Measurements from ENCODE around the gene GFOD1.

The GFOD1 gene

DNA sequence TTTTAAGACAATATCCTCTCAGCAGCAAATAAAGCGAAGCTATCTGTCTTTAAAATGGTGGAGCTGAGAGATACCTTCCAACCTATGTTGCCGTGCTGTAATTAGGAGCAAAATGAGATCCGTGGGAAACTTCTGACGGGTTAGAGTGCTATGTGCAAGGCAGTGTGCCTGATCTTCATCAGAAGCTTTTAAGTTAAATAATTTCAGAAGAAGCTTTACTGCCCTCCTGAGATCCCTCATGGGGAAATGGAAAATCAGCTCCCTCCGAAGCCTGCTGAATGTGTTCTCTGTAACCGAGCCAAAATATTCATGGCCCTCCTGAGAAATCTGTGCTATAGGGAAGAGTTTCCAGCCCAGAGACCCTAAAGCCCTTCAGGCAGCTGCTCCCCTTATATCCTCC is 115.3 kb downstream of the GFOD1 start:
- DNase-seq, result no peak

DNA sequence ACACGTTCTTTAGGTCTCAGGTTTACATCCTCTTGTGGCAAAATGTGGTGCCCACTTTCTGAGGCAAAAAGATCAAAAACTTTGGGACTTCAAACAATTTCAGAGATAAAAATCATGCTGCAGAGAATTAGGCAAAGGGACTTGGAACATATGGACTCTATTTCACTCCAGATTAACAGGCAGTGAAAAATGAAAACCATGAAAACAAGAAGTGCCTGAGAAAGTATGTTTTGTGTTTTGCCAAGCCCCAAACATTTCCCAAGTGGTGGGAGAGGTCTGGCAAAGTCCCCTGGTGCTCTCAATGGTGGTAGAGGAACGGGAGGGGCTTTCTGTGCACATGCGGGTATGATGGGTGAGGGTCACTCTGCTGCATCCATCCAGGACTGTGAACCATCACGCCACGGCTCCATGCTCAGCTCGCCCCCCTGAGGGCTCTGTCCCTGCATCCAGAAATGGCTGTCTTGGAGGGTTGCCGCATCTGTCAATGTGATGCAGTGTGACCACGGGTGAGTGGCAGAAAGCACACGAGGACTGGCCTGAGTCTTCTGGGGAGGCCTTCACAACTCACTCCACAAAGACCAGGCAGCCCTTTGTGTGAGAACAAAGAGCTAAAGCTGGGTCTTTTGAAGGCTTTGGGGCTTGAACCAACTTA is 115.9 kb downstream of the GFOD1 start:
- no peak for DNase-seq

DNA sequence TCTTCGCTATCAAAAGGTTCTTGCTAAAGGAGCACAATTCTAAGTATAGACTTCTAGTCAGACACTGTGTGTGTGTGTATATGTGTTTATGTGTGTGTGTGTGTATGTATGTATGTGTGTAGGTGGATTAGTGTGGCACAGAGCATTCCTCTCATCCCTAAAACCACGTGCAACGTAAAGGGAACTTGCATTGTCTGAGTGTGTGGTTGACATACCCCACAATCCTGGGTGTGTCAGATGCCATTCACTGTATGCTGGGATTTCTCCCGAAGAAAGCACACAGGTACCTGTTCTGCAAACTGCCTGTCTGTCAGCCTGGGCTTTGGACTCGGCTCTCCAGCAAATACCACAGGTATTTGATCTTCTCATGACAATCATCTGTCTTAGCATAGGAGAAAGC is 116.8 kb downstream of the GFOD1 start:
- DNase-seq, result no peak

DNA sequence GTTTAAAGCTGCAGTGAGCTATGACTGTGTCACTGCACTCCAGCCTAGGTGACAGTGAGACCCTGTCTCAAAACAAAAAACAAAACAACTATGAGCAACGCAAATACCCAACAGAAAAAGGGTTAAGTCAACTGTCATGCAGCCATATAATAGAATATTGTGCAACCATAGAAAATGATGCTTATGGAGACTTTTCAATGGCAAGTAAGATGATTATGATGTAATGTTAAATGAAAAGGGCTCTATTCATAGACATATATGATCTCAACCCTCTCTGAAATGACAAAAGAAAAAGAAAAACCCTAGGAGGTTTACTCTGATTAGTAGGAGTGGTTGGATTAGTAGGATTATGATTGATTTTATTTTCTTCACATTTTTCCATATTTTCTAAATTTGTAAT is 117.8 kb downstream of the GFOD1 start:
- DNase-seq, result no peak

DNA sequence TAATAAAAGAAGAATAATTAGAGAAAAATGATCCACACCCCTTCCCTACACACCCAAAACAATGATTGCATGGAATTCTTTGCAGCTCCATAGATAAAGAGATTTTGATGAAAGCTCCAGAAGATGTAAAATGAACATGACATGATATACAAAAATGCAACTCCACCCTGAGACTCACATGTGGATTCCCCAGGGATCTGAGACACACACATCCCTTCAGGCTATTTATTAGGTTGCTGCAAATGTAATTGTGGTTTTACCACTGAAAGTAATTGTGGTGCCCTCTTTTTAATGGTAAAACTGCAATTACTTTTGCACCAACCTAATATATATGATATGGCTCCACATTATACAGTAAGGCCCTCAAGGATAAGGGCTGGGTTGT is 118.7 kb downstream of the GFOD1 start:
- DNase-seq, result no peak

DNA sequence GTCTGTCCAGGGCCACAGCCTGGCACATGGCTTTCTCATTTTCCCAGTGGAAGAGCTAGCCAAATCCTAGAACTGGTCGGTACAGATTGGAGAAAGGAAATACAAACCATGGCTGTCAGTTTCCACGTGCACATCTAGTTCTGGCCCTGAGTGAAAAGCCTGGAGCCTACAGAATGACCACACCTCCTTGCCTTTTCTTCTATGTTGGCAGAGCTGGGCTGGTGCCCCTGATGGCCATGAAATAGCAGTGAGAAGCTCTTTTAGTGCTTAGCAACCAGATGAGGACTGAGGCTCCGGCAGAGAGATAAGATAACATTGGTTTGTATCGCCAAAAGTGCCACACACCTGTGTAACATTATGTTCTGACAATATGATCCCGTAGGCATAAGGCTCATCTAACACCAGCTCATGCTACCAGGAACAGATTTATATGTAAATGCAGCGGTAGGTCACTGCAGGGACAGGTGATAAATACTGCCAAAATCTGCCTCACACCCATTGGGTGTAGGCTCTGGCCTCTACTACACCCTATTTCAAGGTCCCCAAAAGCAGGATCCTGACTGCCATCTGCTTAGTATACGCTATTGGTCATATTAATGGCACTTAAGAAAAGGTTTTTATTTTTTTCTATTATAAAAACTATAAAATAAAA is 119.2 kb downstream of the GFOD1 start:
- DNase-seq, result no peak

DNA sequence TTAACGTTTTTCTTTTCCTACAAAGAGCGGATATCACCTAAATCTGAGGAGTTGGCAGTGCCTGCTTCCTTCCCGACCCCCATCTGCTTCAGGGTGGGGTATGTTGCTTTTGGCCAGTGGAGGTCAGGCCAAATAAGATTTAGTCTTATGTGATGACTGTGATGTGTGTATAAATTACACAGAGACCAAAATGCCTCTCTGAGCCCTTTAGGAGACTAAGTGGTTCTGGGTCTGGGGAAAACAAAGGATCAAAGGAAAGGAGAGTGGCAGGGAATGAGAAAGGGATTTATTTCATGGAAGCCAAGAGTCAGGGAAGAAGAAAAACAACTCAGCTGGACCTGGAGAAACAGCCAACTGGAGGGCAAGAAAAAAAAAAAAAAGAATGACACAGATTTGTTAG is 120.0 kb downstream of the GFOD1 start:
- DNase-seq, result no peak

DNA sequence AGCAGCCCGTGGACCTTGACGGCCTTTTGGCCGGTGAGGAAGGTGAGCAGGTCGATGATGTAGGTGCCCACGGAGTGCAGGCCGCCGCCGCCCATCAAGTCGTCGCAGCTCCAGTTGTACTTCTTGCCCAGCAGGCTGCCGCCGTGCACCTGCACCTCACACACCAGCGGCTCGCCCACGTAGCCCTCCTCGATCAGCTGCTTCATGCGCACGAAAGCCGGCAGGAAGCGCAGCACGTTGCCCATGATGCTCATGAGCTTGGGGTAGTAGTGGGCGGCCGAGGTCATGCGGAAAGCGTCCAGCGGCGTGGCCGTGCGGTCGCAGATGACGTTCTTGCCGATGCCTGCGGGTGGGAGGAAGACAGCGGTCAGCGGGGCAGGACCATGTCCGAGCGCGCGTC is 122.1 kb downstream of the GFOD1 start:
- DNase-seq, result no peak

DNA sequence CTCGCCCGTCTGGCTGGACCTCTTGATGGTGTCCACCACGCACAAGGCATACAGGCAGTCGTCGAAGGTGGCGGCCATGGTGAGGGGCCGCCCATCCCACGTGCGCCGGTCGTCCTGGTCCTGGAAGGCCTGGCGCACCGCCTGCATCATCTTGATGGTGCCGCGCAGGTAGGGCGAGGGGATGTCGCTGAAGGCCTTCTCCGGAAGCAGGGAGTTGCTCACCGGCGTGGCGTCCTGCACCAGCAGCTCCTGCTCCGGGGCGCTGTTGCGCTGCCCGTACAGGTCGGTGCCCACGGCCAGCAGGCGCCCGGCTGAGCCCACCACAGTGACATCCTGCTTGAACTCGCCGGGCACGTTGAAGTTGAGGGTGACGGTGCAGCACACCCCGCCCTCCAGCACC is 122.6 kb downstream of the GFOD1 start:
- DNase-seq, result no peak

DNA sequence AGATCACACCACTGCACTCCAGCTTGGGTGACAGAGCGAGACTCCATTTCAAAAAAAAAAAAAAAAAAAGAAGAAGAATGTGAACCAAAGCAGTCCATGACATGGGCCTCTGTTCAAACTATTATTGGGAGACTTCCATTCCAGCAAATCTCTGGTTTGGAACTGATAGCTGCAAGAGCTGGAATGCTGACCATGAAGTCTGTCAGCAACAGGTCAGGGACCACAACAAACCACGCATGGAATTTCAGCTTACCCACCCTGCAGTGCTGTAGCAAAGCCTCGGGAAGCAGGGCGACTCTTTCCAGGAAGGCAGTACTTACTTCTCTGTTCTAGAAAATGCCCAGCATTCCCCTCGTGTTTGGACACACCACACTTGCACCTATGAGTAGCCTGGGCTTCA is 125.0 kb downstream of the GFOD1 start:
- no peak for DNase-seq

DNA sequence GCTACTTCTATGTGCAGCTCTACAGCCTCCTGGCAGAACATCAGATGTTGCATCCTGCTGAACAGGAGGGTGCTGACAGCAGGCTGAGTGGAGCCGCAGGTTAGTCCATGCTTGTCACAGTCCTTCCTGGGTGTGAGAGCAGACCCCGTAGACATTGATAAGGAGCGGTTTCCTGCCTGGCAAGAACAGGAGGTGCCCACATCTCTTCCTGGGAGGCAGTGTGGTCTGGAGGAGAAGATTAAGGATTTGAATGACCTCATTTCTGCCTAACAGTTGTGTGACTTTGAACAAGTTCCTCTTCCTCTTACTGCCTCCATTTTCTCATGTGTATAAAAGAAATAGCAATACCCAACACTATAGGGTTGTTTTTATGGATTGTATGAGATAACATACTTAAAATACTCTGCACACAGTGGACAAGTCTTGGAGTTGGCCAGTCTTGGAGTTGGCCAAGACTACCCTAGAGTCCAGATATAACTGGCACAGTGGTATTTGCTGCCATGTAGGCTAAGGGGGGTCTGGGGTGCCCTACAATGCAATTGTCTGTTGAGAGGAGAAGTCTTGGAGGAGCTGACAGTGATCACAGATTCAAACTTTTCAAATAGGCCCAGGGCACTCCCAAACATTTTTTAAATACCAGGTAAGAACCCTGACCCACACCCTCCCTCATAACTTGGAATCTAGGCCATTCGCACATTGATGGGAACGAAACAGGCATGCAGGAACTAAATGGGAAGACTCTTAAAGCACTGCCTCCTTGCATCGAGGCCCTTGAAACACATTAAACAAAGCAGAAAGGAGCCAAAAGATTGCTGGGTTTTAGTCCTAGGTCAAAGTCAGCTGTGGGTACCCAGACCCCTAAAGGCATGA is 126.5 kb downstream of the GFOD1 start:
- DNase-seq, result no peak

DNA sequence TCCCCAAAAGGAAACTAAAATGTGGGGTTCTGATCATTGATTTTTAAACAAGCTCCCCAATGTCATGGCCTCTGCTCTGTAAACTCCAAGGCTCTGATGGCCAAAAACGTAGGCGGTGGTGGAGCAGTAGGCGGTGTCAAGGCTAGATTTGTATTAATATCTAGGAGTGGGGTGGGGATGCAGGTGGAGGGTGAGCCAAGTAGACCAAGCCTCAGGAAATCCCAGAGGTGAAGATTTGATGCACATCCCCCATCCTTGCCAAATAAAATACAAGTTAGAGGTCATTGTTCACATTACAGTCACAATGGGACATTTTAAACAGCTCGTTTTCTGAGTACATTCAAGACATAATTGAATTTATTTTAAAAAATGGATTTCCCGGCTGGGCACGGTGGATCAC is 128.1 kb downstream of the GFOD1 start:
- DNase-seq, result no peak

DNA sequence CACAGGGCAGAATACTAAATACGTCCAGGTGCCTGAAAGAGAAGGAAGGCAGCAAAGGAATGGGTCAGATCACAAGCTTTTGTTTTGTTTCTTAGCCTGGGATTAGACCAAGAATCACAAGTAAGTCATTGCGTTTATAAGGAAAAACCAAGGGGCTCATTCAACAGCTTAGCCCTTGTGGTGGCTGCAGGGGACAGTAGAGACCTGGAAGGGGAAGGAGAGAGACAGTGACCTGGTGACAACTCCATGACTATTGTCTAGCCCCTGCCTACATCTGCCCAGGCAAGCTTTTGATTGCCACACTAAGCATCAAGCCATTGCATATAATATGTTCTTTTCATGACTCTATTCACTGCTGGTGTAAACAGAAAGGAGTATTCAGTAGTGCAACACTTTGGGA is 128.9 kb downstream of the GFOD1 start:
- no peak for DNase-seq

DNA sequence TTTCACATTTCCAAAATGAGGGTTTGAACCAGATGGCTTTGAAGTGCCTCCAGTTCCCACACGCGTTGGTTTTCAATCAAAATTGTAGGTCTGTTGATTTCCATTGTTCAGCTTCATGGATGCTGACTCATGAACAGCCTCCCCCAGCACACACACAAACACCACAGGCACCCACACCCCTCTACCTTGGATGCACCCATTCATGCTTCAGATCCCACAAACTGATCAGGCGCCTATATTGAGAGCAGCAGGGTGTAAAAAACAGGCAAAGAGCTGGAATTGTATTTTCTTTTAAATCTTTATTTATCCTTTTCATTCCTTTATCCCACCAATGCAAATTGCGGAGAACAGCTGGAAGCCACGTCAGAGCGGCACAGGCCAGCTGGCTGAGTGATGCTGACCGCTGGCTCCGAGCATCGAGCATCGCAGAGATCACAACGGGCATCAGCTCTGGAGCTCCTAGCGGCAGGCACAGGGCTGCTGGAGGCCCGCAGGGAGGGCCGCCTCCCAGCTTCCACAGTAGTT is 129.8 kb downstream of the GFOD1 start:
- DNase-seq, result no peak

DNA sequence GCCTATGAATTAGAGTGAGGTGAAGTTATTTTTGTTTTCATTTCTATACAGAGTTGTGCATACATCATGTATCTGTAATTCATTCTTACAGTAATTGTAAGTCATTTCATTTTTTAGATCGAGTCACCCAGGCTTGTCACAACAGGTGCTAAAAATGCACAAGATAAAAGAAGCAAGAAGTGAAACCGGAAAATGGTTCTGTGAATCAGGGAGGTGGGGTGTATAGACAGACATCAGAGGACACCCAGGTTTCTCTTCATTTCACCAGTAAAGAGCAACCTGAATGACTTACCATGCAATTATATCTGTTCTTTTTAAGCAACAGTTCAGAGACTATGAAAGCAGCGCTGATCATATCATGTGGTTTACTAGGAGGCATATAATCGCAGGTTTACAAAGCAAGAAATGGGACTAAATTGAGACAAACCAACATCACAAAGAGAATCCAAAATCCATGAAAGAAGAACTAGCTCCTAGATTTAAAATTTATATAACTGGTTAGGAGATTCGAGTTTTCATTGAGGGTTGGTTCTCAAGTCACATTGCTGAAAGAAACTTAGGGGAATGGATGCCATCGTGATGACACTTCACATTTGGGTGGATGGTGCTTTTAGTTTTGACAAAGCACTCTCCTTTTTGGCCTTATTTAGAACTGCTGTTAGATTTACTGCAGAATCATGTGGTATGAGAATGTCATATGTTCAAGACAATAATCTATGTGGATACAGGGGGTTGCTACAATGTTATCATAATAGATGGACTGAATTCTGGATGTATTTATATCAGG is 131.2 kb downstream of the GFOD1 start:
- DNase-seq, result peak; percentile 19

DNA sequence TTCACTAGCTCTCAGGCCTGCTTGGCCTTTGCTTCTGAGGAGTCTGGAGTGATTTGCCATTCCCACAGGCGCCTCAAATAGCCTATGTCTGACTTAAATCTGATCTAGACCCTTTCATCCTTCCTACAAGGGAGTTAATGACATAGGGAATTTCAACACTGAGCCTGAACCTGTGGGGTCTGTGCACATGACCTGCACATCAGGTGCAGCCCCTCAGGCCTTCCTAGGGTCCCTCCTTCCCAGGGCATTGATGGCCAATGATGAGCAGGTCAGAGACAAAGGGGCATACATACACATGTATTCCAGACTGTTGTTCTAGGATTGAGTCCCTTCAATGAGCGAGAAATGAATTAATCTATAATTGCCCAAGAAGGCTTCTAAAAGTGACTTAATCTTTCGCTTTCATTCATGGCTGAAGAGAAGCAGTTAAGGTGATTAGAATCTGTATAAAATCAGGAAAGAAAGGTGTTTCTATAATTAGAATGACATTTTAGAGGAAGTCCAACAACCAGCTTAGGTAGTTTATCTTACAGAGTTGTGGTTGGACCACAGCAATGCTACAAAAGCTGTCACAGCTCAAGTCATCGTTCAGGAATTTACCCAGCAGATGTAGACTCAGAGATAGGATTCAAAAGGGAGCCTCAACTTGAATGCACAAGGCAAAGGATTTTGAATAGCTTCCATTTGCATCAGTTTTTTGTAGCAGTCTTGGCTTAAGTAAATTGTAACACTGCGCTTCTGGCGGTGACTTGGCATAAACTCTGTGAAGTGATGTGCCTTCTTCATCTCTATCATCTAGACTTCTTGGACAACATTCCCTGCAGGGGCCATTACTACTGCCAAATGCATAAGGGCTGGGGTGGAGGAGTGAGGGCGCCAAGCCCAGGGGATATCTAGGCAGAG is 132.1 kb downstream of the GFOD1 start:
- no peak for DNase-seq

DNA sequence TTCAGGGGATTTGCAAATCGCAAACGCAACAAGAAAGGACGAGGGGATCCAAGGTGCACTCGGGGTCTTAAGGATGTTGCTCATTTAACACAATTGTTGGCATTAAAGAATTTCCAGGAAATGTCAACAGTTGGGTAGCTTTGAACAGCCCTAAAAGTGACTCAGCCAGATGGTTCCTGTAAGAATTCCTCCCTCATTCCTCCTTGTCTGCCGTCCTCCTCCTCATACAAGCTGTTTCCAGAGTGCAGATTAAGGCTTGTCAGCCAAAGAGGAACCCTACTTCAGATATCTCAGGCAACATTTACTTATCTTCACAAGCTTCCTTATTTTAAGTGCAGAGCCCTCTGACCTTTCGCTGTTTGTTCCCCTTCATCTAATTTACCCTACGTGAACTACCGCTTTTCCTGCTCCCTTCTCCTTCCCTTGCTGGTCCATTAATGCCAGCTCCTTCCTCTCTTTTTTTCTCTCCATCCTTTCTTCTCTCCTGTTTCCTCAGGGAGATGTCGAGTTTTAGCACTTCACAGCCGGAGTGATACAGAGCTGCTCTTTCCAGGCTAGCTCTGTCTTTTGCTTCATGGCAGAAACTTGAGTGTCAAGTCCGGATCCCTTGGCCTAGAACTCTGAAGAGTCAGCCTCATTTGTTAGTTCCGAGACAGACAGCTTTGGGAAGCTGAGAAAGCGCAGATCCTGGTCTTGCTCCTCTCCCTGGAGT is 132.9 kb downstream of the GFOD1 start:
- DNase-seq, result no peak

DNA sequence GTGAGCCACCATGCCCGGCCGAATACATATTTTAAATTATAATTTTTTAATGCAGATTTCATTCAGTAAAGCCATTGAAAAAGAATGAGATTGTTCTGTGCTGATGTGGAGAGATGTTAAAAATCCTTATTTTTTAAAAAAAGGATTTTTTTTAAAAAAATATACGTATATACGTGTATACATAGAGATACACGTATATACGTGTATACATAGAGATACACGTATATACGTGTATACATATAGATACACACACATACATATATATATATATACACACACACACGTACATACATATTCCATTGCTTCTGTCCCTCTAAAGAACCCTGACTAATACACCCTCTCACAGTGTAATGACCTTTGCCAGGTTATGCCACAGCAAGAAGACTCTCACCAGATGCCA is 135.2 kb downstream of the GFOD1 start:
- no peak for DNase-seq

DNA sequence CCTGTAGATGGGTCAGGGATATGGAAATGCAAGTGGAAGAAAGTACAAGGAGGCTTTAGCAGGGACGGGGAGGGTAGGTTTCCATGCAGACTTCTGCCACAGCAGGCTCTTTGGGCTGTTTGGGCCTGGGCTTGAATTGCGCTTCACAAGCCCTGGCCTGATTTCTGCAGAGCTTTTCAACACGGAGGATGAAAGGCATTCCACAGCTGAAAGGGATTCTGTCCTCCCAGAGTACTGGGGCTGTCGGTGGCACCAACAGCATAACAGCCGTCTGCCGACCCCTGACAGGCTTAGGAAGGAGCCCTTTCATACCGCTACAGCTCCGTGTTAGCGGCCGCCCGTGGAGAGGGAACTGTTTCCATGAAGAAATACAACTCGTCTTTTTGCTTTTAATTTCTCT is 136.1 kb downstream of the GFOD1 start:
- DNase-seq, result no peak

DNA sequence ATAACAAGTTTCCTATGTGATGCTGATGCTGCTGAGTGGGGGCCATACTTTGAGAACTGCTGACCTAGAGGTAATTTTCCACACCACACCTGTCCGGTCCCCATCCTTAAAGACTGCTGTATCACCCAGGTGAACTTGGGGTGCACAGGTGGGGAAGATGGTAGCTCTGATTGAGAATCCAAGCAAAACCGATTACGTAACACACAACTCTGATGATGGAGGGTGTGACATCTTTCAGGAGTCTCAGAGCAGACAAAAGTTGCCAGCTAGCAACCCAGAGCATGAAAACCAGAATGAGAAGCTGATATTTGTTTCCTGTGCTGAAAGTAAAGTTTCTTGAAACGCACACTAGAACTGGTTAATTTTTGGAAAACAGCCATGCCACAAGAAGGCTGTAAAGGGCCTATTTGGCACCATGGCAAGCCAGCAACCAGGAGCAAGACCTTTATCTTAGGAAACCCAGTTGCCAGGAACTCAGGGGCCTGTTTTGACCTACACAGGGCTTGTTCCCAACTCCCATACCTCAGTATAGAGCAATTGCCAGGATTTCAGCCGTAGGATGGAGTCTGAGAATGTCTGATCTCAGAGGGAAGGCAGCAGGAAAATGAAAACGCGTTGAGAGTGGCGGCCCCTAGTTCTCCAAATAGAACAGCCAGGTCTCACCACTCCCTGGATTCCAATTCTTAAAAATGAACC is 137.4 kb downstream of the GFOD1 start:
- DNase-seq, result no peak

Data from activated gamma-delta T cell treated with Interleukin-2 at 50 U/mL for 16 hours (primary cell).